ENCODE measurements around the gene TNRC6C. TPM values are rescaled to one million over a fixed set of nuclear protein-coding genes. Genes with fewer than 3 reads are reported as not detected.

Gene TNRC6C
- total RNA-seq, 4 donors from 2014 or later: 9.7 to 70.1 (median 23.2) TPM

- no peaks in the 10 kb centered on the region for H3K4me1 ChIP-seq
- TF ChIP-seq CTCF (IDR thresholded peaks at IDR 0.05) (no peak), POLR2A (IDR thresholded peaks at IDR 0.05) (no peak)
- H3K27me3 ChIP-seq: no peaks in the 10 kb centered on the region
- H3K36me3 ChIP-seq: no peaks in the 10 kb centered on the region
- no peak overlapping the region for H3K27ac ChIP-seq
- no peak overlapping the region for H3K4me3 ChIP-seq
- DNase-seq: no peak
- H3K9me3 ChIP-seq: no peaks in the 10 kb centered on the region
Measured at GRCh38 chr17:77924757-77925336, 33.7 kb upstream of the TNRC6C start.

DNA sequence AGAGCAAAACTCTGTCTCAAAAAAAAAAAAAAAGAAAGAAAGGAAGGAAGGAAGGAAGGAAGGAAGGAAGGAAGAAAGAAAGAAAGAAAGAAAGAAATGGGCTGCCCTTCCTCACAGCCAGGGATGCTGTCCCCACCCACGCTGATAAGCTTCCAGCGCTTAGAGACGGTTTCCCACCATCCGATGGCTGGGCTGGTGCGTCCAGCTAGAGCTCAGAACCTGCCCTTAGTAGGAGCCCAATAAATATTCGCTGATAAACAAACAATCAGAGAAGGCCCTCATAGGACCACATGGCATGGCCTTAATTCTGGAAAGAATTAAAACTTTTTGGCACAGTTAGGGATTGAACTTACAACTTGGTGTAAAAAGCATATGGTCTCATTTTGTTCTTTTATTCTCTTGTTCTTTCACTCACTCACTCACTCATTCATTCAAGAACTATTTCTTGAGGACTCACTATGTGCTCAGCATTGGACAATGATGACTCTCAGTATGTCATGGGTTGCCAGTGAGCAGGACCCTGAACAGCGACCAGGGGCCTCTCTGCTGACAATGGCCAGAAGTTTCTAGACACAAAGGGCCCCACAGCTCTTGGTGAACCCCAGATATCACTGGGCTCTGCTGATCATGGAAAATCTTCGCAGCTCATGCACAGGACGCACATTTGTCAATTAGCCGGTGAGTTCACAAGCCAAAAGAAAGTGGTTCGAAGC is 32.5 kb upstream of the TNRC6C start:
- H3K4me1 ChIP-seq: no peaks in the 10 kb centered on the region
- no peaks in the 10 kb centered on the region for H3K36me3 ChIP-seq
- no peaks in the 10 kb centered on the region for H3K9me3 ChIP-seq
- TF ChIP-seq POLR2A (IDR thresholded peaks at IDR 0.05) (no peak), CTCF (IDR thresholded peaks at IDR 0.05) (no peak)
- no peak overlapping the region for H3K4me3 ChIP-seq
- DNase-seq: no peak
- no peaks in the 10 kb centered on the region for H3K27me3 ChIP-seq
- H3K27ac ChIP-seq: no peak overlapping the region

- Histone ChIP-seq H3K36me3 (no peaks in the 10 kb centered on the region), H3K27ac (no peak overlapping the region), H3K27me3 (no peaks in the 10 kb centered on the region), H3K4me3 (no peak overlapping the region), H3K4me1 (no peaks in the 10 kb centered on the region), H3K9me3 (no peaks in the 10 kb centered on the region)
- no peak for DNase-seq
- no peak for TF ChIP-seq CTCF (IDR thresholded peaks at IDR 0.05)
- no peak for TF ChIP-seq POLR2A (IDR thresholded peaks at IDR 0.05)
Measured at GRCh38 chr17:77926981-77927380, 31.5 kb upstream of the TNRC6C start.

DNA sequence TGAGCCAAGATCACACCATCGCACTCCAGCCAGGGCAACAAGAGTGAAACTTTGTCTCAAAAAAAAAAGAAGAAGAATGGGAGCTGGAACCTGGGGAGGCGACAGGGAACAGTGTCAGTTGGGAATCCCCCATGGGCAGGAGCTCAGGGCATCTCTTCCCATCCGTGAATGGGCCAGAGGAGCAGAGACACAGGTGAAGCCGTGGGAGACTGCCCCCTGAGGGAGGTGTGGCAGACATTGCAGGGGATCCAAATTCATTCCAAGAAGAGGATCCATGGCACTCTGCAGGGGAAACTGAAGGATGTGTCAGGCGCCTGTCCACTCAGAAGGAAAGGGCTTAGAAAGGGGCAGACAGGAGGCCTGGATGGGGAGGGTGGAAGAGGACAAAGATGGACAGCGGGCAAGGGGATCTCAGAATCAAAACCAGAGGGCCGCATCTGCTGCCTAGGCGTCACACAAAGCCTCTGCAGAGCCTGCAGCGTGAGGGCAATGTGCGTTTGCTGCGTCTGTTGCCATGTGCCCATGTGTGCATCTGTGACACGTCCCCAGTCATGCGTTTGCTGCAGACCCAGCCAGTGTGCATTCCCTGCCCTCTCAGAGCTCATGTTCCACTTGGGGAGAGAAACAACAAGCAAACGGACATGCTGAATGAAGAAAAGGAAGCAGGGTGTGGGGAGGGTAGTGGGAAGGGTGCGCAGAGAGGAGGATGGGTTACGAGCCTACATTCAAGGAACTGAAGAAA is 30.6 kb upstream of the TNRC6C start:
- Histone ChIP-seq H3K36me3 (no peaks in the 10 kb centered on the region), H3K4me1 (no peaks in the 10 kb centered on the region), H3K27me3 (no peaks in the 10 kb centered on the region), H3K4me3 (no peak overlapping the region), H3K27ac (no peak overlapping the region), H3K9me3 (no peaks in the 10 kb centered on the region)
- no peak for DNase-seq
- TF ChIP-seq CTCF (IDR thresholded peaks at IDR 0.05) (no peak), POLR2A (IDR thresholded peaks at IDR 0.05) (no peak)

DNA sequence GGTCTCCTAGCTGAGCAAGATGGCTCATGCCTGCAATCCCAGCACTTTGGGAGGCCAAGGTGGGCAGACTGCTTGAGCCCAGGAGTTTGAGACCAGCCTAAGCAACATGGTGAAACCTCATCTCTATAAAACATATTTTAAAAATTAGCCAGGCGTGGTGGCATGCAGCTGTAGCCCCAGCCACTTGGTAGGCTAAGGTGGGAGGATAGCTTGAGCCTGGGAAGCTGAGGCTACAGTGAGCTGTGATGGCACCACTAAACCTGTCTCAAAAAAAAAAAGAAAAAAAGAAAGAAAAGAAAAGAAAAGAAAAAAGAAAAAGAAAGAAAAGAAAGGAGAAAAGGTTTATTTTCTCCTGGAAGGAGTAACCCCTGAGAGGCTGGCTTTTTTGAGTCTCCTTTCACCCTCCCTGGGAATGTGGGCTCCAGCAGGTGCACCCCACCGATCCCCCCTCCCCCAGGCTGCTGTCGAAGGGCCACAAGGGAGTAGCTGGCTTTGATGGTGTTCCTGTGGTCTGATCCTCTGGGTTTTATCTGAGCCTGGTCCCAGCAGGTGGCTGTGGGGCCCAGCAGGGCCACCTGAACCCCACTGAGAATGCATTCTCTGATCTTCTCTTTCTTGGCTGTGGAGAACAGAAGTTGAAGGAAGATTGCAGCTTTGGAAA is 29.9 kb upstream of the TNRC6C start:
- TF ChIP-seq POLR2A (IDR thresholded peaks at IDR 0.05) (no peak), CTCF (IDR thresholded peaks at IDR 0.05) (no peak)
- no peak overlapping the region for H3K4me3 ChIP-seq
- H3K4me1 ChIP-seq: no peaks in the 10 kb centered on the region
- no peaks in the 10 kb centered on the region for H3K27me3 ChIP-seq
- no peaks in the 10 kb centered on the region for H3K36me3 ChIP-seq
- no peak for DNase-seq
- H3K9me3 ChIP-seq: no peaks in the 10 kb centered on the region
- no peak overlapping the region for H3K27ac ChIP-seq
